ENCODE data around the gene PDE1C. TPM values are rescaled to one million over a fixed set of nuclear protein-coding genes. Genes with fewer than 3 reads are reported as not detected.

Gene PDE1C
- total and polyA plus RNA-seq, 2 donors (not counting 1 experiment from before 2014, with no cell fraction given), result 0.52 TPM; not detected in 1

- H3K9me3 ChIP-seq (ENCODE audit: control extremely low read depth in 1 of 3, control insufficient read depth in 2 of 3, insufficient read depth in 1 of 3, low read length in 2 of 3), result peaks cover 0 to 4% (median 0%) of the 10 kb centered on the region in 3 donors
- POLR2A ChIA-PET, result no interaction called here
- no peaks in the 10 kb centered on the region for H3K4me1 ChIP-seq (ENCODE audit: control insufficient read depth in 2 of 2, insufficient read depth in 2 of 2, low read length in 2 of 2)
- CTCF ChIA-PET, result no interaction called here
- intact Hi-C loops (cut with micrococcal nuclease), result no loop called here
- no peak overlapping the region for H3K9ac ChIP-seq (ENCODE audit: low read length)
- WGBS (ENCODE audit: insufficient coverage), result no CpG with 5 or more reads among the region's 5 CpGs
- H4K20me1 ChIP-seq (ENCODE audit: control insufficient read depth, insufficient read depth, low read length, poor library complexity, severe bottlenecking), result no peaks in the 10 kb centered on the region
- H3K27ac Mint-ChIP-seq, result no peak overlapping the region
- TF ChIP-seq CTCF (IDR thresholded peaks at IDR 0.05), result no peak
- no peak for TF ChIP-seq EZH2 (IDR thresholded peaks at IDR 0.05; ENCODE audit: borderline replicate concordance, insufficient read depth, low read depth, low read length, poor library complexity, severe bottlenecking)
- H3K4me2 ChIP-seq (replicated peaks; ENCODE audit: low read depth, low read length, poor library complexity, severe bottlenecking), result no peak overlapping the region
- H3K27ac ChIP-seq (ENCODE audit: low read length in 2 of 2), result no peak overlapping the region
- H3K36me3 ChIP-seq (replicated peaks in 1 of 2; ENCODE audit: control extremely low read depth in 1 of 2, control insufficient read depth in 1 of 2, extremely low read depth in 1 of 2, insufficient read depth in 2 of 2, low read length in 1 of 2), result no peaks in the 10 kb centered on the region
- H2AFZ ChIP-seq (ENCODE audit: insufficient read depth, low read depth, low read length, poor library complexity, severe bottlenecking), result no peak overlapping the region
- H3K4me3 Mint-ChIP-seq, result no peak overlapping the region
- H3K4me1 Mint-ChIP-seq, result no peaks in the 10 kb centered on the region
- H3K27me3 Mint-ChIP-seq, result peaks cover 10% of the 10 kb centered on the region
- no peak for ATAC-seq (ENCODE audit: low read depth)
- H3K27me3 ChIP-seq (replicated peaks in 1 of 4; ENCODE audit: control extremely low read depth in 1 of 4, control insufficient read depth in 3 of 4, insufficient read depth in 4 of 4, low read length in 3 of 4), result peaks cover 0 to 2% (median 0%) of the 10 kb centered on the region in 4 experiments
- H3K79me2 ChIP-seq (ENCODE audit: control insufficient read depth, insufficient read depth, low read length), result no peaks in the 10 kb centered on the region
- H3K9me3 Mint-ChIP-seq (ENCODE audit: insufficient read depth), result no peaks in the 10 kb centered on the region
- no peak for DNase-seq
- H3K4me3 ChIP-seq (ENCODE audit: control extremely low read depth in 1 of 5, extremely low read depth in 1 of 5, insufficient read depth in 1 of 5, low read depth in 2 of 5, low read length in 4 of 5), result no peak overlapping the region
Observed at GRCh38 chr7:32063614-32064013, 6.6 kb downstream of the PDE1C start.

DNA sequence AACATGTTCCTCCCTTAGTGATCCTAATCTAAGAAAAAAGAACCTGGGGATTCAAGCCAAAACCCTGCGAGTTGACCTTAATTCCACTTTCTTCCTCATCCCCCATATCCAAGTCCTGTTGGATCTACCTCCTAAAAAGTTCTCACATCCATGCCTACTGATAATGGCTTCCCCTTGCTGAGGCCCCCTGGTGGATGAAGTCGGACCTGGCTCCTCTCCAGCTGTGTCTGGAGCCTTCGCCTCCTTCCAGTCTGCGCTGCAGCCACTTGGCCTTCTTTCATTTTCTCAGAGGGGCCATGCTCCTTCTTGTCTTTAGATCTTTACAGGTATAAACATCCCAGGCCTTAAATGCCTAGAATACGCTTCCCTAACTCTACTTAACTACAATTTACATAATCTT is 8.1 kb downstream of the PDE1C start:
- Mint-ChIP-seq H3K4me3 (no peak overlapping the region), H3K27ac (no peak overlapping the region), H3K9me3 (ENCODE audit: insufficient read depth) (no peaks in the 10 kb centered on the region), H3K27me3 (peaks cover 3% of the 10 kb centered on the region), H3K4me1 (no peaks in the 10 kb centered on the region)
- CTCF ChIA-PET, result interaction anchor here (0.7 to 1.0 kb wide), 2 partner anchors 11 to 619 kb away, joined by 3 read pairs; no protein-coding TSS in a partner anchor
- ATAC-seq (ENCODE audit: low read depth) (no peak), DNase-seq (no peak)
- Histone ChIP-seq H3K4me3 (ENCODE audit: control extremely low read depth in 1 of 5, extremely low read depth in 1 of 5, insufficient read depth in 1 of 5, low read depth in 2 of 5, low read length in 4 of 5) (no peak overlapping the region), H3K27me3 (replicated peaks in 1 of 4; ENCODE audit: control extremely low read depth in 1 of 4, control insufficient read depth in 3 of 4, insufficient read depth in 4 of 4, low read length in 3 of 4) (peaks cover 0 to 2% (median 0%) of the 10 kb centered on the region in 4 experiments), H3K79me2 (ENCODE audit: control insufficient read depth, insufficient read depth, low read length) (no peaks in the 10 kb centered on the region), H4K20me1 (ENCODE audit: control insufficient read depth, insufficient read depth, low read length, poor library complexity, severe bottlenecking) (no peaks in the 10 kb centered on the region), H2AFZ (ENCODE audit: insufficient read depth, low read depth, low read length, poor library complexity, severe bottlenecking) (no peak overlapping the region), H3K4me2 (replicated peaks; ENCODE audit: low read depth, low read length, poor library complexity, severe bottlenecking) (no peak overlapping the region), H3K9me3 (ENCODE audit: control extremely low read depth in 1 of 3, control insufficient read depth in 2 of 3, insufficient read depth in 1 of 3, low read length in 2 of 3) (peaks cover 0 to 4% (median 0%) of the 10 kb centered on the region in 3 donors), H3K4me1 (ENCODE audit: control insufficient read depth in 2 of 2, insufficient read depth in 2 of 2, low read length in 2 of 2) (no peaks in the 10 kb centered on the region), H3K27ac (ENCODE audit: low read length in 2 of 2) (no peak overlapping the region), H3K36me3 (replicated peaks in 1 of 2; ENCODE audit: control extremely low read depth in 1 of 2, control insufficient read depth in 1 of 2, extremely low read depth in 1 of 2, insufficient read depth in 2 of 2, low read length in 1 of 2) (no peaks in the 10 kb centered on the region), H3K9ac (ENCODE audit: low read length) (no peak overlapping the region)
- intact Hi-C loops (cut with micrococcal nuclease), result no loop called here
- TF ChIP-seq EZH2 (IDR thresholded peaks at IDR 0.05; ENCODE audit: borderline replicate concordance, insufficient read depth, low read depth, low read length, poor library complexity, severe bottlenecking) (no peak), CTCF (IDR thresholded peaks at IDR 0.05) (peak; percentile 17)
- POLR2A ChIA-PET, result no interaction called here
- 67% methylated on average over 5 of the region's 5 CpGs for WGBS (ENCODE audit: insufficient coverage)
